Thyroid gland (tissue), 4 donors: ENCODE measurements around the gene PLCG2.

Source experiments
- POLR2A ChIP-seq, 2 donors: fragments of 450-650 bp; IDR thresholded peaks; one replicate each; pipeline ENCODE4 v1.6.1; 2017; ENCODE audit warnings: antibody characterized with exemption in 2 of 2, mild to moderate bottlenecking in 2 of 2, moderate library complexity in 1 of 2
- TF ChIP-seq, protein P1 (sequence below), 6 experiments: fragments of 200-600 bp in 3 of 6; fragments of 450-650 bp in 3 of 6; sonication (generic) in 3 of 6; IDR thresholded peaks; one replicate each; pipeline ENCODE4 v1.5.1; 2016 to 2019; ENCODE audit warnings: antibody characterized with exemption in 6 of 6, mild to moderate bottlenecking in 2 of 6, inconsistent platforms in 1 of 6, moderate library complexity in 1 of 6

- TF ChIP-seq, protein P1, sequence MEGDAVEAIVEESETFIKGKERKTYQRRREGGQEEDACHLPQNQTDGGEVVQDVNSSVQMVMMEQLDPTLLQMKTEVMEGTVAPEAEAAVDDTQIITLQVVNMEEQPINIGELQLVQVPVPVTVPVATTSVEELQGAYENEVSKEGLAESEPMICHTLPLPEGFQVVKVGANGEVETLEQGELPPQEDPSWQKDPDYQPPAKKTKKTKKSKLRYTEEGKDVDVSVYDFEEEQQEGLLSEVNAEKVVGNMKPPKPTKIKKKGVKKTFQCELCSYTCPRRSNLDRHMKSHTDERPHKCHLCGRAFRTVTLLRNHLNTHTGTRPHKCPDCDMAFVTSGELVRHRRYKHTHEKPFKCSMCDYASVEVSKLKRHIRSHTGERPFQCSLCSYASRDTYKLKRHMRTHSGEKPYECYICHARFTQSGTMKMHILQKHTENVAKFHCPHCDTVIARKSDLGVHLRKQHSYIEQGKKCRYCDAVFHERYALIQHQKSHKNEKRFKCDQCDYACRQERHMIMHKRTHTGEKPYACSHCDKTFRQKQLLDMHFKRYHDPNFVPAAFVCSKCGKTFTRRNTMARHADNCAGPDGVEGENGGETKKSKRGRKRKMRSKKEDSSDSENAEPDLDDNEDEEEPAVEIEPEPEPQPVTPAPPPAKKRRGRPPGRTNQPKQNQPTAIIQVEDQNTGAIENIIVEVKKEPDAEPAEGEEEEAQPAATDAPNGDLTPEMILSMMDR (IDR thresholded peaks at IDR 0.05) = no peak
- no peak for TF ChIP-seq POLR2A (IDR thresholded peaks at IDR 0.05)
Observed at GRCh38 chr16:81798311-81799137, 19.4 kb downstream of the PLCG2 start.
